Jurkat, Clone E6-1 (cell line): ENCODE results near the gene GJA4.
"Not testable (repeated sequence)": the region's sequence is repeated elsewhere in the genome, so short reads cannot be mapped to it uniquely, and the experiment has no call there.

Experiments
- DNase-seq: peaks from one replicate; pipeline ENCODE4 v3.0.0-alpha.2; 2011; ENCODE audit warnings: low read depth, low spot score
- H3K4me3 ChIP-seq: 2 replicates; pipeline ENCODE4 v1.5.1; 2011; ENCODE audit warnings: mild to moderate bottlenecking, low read length, control low read depth, moderate library complexity

The GJA4 gene

DNA sequence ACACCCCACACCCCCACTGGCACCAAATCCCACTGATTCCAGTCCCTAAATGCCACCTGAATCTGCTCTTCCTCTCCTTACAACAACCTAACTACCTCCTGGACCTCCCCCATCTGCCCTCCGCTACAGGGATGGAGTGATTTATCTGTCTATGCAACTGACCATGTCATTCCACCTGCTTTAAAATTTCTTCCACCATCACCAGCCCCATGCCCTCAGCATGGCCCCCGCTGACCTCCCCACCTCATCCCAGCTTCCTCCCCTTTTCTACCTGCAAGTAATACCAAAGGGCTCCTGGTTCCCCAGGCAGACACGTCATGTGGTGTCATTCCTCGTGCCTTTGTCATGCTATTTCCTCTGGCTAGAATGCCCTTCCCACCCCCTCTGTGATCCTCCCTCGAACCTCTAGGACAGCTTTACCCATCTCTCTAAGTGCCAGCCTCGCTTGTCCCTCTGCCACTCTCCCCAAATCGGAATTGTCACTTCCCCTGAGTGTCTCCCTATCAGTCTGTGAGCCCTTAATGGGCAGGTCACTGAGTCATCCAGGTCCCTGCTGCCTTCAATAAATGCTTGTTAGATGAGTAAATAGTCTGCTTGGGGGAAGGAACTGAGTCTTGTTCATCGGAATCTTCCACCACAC is 29.5 kb upstream of the GJA4 start:
- no peak for DNase-seq

GRCh38 chr1:34768856-34769255 is 23.9 kb upstream of the GJA4 start:
- no peak for DNase-seq
- no peak overlapping the region for H3K4me3 ChIP-seq

More for the DNA sequence above, 29.5 kb upstream of the GJA4 start:
- H3K4me3 ChIP-seq: no peak overlapping the region

DNA sequence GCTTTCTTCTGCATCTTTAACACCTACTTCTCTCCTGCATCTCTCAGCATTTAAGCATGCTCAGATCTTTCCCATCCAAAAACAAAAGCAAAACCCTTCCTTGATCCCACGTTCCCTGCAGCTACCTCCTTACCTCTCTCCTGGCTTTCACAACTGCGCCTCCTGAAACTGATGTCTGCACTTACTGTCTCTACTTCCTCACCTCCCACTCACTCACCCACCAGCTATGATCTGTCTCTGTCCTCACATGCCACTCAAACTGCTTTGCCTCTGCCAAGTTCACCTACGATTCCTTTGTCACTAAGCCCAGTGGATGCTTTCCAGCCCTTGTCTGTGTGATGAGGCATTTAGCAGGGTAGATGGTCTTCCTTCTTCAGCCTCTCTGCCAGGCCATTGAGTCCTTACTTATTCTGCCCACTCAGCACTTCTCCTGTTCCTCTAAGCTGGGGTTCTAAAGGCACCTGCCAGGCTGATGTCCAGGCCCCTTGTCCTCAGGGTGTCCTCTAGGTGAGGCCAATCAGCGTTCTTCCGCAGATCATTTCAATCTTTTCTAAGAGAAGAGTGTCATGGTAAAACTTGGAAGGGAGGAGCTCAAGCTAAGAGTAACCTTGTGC is 21.8 kb upstream of the GJA4 start:
- DNase-seq: no peak
- no peak overlapping the region for H3K4me3 ChIP-seq

DNA sequence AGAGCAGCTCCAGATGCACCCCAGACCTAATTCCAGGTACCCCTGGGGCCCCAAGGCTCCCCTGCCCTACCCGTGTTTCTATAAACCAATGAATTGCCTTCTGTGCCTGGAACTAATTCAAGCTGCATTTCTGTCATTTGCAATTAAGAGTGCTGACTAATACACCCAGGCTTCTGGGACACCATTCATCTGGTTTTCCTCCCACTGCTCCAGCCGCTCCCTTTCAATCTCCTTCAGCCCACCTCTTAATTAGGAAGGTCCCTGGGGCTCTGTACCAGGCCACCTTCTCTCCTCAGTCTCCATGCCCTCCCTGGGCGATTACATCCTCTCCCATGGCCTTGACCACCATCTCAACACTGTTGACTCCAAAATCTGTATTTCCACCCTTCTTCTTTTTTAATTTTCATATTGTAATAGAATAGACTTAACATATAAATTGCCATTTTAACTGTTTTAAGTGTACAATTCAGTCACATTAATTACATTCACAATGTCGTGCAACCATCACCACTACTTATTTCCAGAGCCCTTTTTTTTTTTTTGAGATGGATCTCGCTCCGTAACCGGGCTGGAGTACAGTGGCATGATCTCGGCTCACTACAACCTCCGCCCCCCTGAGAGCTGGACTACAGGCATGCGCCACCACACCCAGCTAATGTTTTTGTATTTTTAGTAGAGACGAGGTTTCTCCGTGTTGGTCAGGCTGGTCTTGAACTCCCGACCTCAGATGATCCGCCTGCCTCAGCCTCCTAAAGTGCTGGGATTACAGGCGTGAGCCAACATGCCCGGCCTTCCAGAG is 21.0 kb upstream of the GJA4 start:
- DNase-seq: no peak
- H3K4me3 ChIP-seq: no peak overlapping the region

GRCh38 chr1:34773114-34773513 is 19.7 kb upstream of the GJA4 start:
- DNase-seq, H3K4me3 ChIP-seq: not testable (repeated sequence)

- no peak overlapping the region for H3K4me3 ChIP-seq
- DNase-seq: no peak
Measured at GRCh38 chr1:34774957-34775356, 17.8 kb upstream of the GJA4 start.

DNA sequence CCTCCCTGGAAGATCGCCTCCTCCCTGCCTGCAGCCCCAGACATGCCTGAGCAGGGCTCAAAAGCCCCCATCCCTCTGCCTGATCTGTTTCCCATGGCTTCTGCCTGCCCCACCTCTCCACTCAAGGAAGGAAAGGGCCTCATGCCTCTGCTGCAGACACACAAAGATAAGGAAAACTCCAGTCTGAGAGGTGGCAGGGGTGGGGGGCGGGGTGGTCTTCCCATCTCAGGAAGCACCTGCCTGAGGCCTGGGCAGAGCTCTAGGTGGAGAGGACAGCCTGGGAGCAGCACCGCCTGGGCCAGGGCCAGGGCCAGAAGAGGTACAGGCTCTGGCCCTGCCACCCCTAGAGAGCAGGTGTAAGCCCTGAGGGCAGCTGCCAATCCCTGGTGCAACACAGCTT is 15.9 kb upstream of the GJA4 start:
- DNase-seq: no peak

DNA sequence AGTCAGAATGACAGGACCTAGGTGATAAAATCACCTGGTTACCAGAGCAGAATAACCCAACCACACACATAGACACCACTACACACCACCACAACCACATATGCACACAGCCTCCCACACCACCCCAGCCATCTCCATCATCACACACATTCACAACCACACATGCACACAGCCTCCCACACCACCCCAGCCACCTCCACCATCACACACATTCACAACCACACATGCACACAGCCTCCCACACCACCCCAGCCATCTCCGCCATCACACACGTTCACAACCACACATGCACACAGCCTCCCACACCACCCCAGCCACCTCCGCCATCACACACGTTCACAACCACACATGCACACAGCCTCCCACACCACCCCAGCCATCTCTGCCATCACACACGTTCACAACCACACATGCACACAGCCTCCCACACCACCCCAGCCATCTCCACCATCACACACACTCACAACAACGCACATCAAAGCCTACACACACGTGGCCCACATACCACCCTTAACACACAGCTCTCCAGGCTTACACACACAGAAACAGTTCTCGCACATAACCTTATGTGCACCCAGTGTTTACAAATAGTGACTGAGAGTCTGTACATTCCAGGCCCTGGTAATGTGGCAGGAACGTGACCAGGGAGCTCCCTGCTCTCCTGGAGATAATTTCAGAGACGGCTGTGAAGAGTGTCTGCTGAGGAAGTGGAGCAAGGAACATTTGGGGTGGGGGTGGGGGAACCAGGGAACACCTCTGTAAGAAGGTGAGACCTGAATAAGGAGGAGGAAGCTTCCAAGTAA is 15.1 kb upstream of the GJA4 start:
- no peak for DNase-seq
- no peak overlapping the region for H3K4me3 ChIP-seq

More for the DNA sequence above, 15.9 kb upstream of the GJA4 start:
- H3K4me3 ChIP-seq: no peak overlapping the region

DNA sequence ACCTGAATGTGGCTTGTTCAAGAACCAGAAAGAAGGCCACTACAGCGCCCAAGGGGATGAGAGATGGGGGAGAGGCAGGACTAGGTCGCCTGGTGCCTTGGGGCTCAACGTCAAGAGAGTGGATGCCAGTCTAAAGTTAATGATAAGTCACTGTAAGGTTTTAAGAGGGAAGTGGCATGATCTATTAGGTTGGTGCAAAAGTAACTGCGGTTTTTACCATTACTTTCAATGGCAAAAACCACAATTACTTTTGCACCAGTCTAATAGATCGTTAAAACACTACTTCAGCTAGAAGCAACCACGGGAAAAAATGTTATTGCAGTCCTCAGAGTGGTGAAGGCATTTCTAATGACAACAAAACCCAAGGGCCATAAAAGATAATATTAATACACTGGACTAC is 14.4 kb upstream of the GJA4 start:
- DNase-seq: no peak
- H3K4me3 ChIP-seq: no peak overlapping the region

GRCh38 chr1:34779005-34779404 is 13.8 kb upstream of the GJA4 start:
- no peak for DNase-seq

DNA sequence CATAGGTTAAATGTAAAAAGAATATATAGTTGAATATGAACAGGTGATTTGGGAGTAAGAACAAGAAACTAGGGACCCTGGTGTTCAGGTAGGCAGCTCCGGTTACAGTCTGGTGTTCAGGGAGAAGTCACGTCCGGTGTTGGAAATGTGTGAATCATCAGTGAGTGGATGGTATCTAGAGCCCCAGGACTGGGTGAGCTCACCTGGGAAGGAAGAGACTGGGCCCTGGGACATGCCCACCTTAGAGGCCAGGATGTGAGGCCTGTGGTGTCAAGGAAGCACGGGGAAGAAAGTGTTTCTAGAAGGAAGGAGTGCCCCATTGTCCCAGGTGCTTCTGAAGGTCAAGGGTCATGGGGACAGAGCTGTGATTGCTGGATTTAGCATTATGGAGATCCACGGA is 13.3 kb upstream of the GJA4 start:
- DNase-seq: no peak
- H3K4me3 ChIP-seq: no peak overlapping the region

More at GRCh38 chr1:34779005-34779404, 13.8 kb upstream of the GJA4 start:
- H3K4me3 ChIP-seq: no peak overlapping the region

- no peak overlapping the region for H3K4me3 ChIP-seq
- no peak for DNase-seq
Measured at GRCh38 chr1:34779962-34780361, 12.8 kb upstream of the GJA4 start.

GRCh38 chr1:34780528-34780927 is 12.3 kb upstream of the GJA4 start:
- H3K4me3 ChIP-seq: no peak overlapping the region
- DNase-seq: no peak

DNA sequence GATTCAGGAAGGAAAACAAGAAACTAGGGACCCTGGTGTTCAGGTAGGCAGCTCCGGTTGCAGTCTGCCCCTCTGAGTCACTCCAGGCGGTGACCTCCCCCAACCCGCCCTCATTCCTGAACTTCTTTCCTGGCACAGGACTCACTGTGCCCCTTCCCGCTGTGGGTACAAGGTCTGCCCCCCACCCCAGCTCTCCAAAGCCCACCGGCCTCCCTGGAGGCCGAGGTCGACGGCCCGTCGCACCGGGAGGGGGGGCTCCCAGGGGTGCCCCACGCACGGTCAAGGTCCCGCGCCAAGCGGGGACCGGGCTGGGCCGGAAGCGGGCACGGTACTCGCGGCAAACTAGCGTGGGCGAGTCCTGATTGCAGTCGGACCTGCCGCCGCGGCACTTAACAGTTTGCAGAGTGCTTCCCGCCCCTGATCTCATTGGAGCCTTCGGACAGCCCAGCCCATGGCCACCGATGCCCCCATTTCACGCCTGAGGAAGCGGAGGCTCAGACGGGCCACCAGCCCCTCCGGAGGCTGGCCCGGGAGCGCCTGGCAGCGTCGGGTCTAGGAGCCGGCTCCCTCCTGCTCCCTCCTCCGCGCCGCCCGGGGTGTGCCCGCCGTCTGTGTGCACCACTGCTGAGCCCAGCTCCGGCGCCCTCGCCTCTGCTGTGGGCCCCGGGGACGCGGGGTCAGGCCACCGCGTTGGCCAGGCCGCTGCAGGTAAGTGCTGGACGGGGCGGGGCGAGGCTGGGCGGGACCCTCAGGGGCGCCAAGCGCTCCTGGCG is 11.5 kb upstream of the GJA4 start, which contains the start of gene GJB3:
Gene GJB3, plus strand, starts transcription at position 144 of the 773 bp plus-strand sequence. CDS start 3,549 bp downstream, outside the sequence.
- H3K4me3 ChIP-seq: no peak within 1 kb of the TSS
- no peak for DNase-seq

DNA sequence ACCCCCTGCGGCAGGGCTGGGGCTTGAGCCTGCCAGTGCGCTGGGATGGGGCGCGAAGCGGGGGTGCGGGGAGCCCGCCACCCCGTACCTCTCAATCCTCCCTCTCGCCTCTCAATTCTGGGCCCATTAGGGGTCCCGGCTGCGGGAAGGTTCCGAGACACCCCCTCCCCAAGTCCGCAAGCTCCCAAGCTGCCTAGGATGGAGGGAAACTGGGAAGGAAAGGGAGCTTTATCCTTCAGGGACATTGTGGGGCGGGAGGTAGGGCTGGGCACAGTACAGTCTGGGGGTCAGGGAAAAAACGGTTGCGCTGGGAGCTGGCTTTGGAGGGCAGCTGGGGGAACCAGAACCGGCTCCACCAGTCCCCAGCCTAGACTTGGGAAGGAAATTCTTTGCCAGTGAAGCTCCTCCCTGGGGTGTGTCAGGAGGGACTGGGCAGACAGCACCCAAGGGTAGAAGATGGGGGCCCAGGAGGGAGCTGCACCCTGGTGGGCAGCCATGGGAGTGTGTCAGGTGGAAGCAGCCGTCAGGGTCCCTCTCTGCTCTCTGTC is 10.9 kb upstream of the GJA4 start:
- DNase-seq: no peak
- H3K4me3 ChIP-seq: no peak overlapping the region

DNA sequence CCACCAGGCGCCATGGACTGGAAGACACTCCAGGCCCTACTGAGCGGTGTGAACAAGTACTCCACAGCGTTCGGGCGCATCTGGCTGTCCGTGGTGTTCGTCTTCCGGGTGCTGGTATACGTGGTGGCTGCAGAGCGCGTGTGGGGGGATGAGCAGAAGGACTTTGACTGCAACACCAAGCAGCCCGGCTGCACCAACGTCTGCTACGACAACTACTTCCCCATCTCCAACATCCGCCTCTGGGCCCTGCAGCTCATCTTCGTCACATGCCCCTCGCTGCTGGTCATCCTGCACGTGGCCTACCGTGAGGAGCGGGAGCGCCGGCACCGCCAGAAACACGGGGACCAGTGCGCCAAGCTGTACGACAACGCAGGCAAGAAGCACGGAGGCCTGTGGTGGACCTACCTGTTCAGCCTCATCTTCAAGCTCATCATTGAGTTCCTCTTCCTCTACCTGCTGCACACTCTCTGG is 8.0 kb upstream of the GJA4 start:
- no peak for DNase-seq
- no peak overlapping the region for H3K4me3 ChIP-seq

GRCh38 chr1:34785231-34785874 is 7.4 kb upstream of the GJA4 start:
- no peak overlapping the region for H3K4me3 ChIP-seq
- no peak for DNase-seq
